ENCODE data around the gene BFSP1.

BFSP1 gene

GRCh38 chr20:17519606-17520285 lies 11.4 kb downstream of the BFSP1 start:
- no peak for DNase-seq

DNA sequence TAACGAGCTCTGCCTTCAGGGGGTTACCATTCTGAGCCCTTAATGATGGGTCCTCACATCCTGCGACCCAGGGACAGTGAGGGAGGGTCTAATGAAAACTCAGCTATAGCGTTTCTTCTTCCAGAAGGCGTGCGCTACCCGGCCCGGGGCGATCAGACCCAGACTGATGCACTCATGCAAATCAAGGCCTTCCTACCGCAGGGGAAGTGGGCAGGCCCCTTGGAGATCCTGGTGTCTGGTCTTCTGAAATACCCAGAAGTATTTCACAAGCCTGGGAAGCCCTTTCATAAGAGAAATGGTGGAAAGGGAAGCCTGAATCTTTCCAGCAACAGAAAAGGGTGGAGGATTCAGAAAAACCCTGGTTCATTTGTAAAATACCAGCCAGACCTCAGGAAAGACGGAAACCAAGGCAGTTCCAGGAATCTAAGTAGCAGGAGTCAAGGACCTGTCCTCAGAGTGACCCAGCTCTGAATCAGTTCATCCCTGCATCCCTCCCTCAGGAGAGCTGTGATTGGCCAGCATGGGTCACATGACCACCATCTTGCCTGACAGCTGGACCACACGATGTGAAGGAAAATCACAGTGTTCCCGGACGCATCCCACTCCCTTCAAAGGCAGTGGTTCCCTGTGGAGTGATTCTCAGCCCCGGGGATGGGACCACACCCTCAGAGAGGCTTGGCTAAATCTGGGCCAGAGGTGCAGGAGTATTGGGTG lies 12.7 kb downstream of the BFSP1 start:
- DNase-seq = no peak

DNA sequence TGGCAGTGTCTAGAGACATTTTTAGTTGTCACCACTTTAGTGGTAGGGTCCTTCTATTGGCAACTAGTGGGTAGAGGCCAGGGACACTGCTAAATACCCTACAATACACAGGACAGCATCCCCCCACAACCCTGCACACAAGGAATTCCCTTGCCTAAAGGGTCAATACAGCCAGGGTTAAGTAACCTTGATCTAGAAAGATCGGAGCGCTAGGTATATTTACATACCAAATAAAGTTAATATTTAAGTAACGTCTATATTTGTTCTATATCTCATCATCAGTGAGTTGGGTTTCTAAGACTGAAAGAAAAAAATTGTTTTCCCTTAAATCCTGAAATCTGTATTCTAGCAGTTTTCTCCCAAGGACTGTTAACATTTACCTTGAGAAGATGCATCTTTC lies 16.1 kb downstream of the BFSP1 start:
- DNase-seq = no peak

DNA sequence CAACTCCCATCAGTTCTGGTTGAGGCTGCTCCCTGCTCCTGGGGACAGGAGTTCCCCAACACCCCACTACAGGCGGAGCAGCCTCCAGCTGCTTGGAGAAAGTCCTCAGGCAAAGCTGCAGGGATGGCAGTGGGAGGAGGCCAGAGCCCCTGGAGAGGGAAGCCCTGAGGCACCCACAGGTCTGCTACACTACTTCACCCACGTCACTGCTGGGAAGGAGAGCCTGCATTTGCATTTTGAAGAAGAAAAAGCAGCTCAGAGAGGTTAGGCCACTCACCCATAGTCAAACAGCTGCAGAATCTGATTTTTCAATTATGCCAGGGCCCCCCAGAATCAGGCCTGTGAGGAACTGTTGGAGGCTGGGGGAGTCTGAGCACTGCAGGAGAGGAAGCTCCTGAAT lies 17.2 kb downstream of the BFSP1 start:
- no peak for DNase-seq

- no peak for DNase-seq
Observed at GRCh38 chr20:17511401-17511800, 19.8 kb downstream of the BFSP1 start.

DNA sequence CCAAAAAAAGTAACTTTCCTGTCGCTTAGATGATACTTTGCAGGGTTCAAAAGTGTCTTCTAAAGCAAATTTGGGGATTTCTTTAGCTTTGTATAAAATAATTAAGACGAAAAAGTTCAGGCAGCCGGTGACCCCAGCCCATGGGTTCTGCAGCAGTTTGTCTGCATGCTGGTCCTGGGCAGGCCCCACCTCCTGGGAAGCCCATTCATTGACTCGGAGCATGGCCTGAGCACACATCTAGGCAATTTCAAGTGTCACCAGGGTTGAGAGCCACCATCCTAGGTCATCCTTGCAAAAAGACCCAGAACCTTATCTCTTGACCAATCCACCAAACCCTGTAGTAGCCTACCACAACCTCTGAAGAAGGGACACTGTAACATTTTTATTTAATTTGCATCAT lies 20.6 kb downstream of the BFSP1 start:
- DNase-seq = no peak

DNA sequence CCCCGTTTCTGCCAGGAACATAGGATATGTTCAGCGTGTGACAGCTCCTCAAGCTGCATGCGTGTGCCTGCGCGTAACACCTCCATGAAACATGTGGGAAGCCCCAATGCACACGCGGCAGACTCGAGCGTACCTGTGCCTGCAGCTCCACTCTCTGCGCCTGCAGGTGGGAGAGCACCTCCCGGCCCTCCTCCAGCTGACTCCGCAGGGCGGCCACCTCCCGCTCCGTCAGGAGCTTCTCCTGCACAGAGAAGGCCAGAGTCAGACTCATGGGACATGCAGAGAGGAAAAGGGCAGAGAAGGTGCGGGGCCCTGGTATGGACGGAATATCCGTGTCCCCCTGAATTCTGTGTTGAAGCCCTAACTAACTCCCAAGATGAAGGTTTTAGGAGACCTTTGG lies 22.4 kb downstream of the BFSP1 start:
- no peak for DNase-seq

DNA sequence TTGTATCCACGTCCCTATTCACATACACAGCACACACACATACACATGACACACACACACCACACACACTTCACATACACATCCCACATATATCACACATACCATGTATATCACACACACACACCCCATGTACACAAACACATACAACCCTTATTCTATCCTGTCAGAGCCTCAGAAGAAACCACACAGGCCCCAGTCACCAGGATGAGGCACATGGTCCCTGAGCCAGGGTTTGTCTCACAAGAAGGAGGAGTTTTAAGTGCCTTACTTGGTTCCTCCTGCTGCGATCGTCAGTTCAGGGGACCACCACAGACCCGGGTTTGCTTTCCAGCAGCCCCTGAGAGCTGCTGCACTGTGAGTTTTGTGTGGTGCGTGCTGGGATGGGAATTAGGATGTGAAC lies 23.6 kb downstream of the BFSP1 start:
- DNase-seq = no peak

DNA sequence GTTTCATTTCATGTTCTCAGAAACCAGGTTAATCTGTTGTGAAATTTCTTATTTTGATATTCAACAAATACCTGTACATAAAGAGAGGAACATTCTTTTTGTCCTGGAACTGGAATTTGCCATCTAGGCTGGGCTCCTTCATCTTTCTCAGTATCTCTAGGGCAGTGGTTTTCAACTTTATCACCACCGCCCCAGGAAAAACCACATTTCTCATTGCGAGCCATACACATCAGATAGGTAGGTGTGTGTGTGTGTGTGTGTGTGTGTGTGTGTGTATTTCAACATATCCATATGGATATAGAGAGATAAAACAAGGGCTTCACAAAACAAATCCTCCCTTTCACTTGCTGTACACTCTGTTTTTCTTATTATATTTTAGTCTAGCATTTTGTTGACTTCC lies 24.1 kb downstream of the BFSP1 start:
- no peak for DNase-seq

- no peak for DNase-seq
Observed at GRCh38 chr20:17505636-17506517, 25.3 kb downstream of the BFSP1 start.

DNA sequence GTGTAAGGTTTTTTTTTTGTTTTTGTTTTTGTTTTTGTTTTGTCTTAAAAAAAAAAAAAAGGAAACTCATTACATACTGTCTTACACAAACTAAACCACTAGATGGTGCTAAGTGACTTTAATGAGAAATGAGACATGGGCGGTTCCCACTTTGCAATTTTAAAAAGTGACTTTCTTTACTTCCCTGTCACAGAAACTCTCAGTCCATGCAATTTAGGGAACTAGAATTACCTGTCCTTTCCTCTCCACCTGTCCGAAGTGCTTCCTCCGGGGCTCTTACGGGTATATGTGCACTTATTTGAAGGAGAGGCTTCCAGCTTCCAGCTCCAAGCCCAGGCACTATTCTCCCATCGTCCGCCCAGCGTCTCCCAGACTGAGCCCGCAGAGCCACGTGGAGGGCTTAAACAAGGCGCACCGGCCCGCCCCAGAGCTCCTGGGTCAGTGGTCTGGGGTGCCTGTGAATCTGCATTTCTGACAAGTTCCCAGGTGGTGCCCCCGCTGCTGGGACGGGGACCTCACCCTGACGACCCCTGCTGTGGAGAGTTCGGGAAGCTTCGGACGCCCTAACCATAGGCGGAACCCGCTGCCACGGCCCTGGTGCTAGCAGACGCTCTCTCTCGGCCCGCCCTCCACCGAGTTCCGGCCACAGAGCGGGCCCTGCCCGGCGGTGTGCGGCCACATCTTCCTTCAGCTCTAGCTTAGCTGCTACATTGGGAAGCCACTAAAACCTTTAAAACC lies 26.1 kb downstream of the BFSP1 start:
- peak; percentile 36 for DNase-seq

- no peak for DNase-seq
Observed at GRCh38 chr20:17504066-17504897, 26.9 kb downstream of the BFSP1 start.

GRCh38 chr20:17503301-17504065 lies 27.7 kb downstream of the BFSP1 start:
- DNase-seq = no peak

- DNase-seq = no peak
Observed at GRCh38 chr20:17502105-17502504, 29.1 kb downstream of the BFSP1 start.

GRCh38 chr20:17501701-17502100 lies 29.5 kb downstream of the BFSP1 start:
- no peak for DNase-seq

- no peak for DNase-seq
Observed at GRCh38 chr20:17500826-17501225, 30.4 kb downstream of the BFSP1 start.

DNA sequence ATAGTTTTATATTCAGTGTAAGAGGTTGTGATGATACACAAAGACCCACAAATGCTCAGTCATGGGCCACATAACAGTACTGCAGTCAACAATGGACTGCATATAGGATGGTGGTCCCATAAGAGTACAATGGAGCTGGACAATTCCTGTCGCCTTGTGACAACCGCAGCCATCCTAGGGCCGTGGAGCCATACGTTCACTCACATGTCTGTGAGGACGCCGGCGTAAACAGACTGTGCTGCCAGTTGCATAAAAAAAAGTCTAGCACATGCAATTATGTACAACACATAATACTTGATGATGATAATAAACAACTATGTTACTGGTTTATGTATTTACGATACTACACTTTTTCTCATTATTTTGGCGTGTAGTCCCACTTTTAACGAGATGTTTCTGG lies 30.9 kb downstream of the BFSP1 start:
- DNase-seq = no peak

- no peak for DNase-seq
Observed at GRCh38 chr20:17499041-17499440, 32.1 kb downstream of the BFSP1 start.

DNA sequence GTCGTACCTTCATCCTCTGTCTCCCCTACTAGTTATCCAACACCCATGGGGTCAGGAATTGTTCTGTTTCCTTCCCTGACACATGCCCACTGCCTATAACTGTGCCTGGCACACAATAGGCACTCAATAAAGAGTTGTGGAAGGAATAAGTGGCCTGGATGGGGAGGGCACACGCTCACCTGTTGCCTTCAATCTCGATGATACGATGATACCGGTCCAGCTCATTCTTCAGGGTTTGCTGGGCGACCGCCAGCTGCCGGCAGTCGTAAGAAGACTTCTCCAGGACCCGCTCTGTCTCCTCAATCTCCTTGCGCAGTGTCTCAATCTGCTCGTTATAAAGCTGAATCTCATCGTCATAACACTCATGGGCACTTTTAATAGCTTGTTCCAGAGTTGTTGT lies 32.5 kb downstream of the BFSP1 start:
- no peak for DNase-seq

- peak; percentile 54 for DNase-seq
Observed at GRCh38 chr20:17497821-17498580, 33.2 kb downstream of the BFSP1 start.

GRCh38 chr20:17495826-17496225 lies 35.4 kb downstream of the BFSP1 start:
- no peak for DNase-seq

Data from NCI-H2029 treated with DMSO at 0.1 percent for 48 hours (cell line).